Nephron (organoid): ENCODE data around the gene FOXR1.
"Not testable (repeated sequence)": the region's sequence is repeated elsewhere in the genome, so short reads cannot be mapped to it uniquely, and the experiment has no call there.

Experiments used
- H3K27ac Mint-ChIP-seq, 3 experiments: 2 replicates each; pipeline ENCODE4 v1.8.0; 2020; ENCODE audit warnings: mixed read lengths in 3 of 3, mild to moderate bottlenecking in 2 of 3, moderate library complexity in 1 of 3
- H3K27me3 Mint-ChIP-seq: 2 replicates; pipeline ENCODE4 v1.8.0; 2021; ENCODE audit warnings: low read depth, mild to moderate bottlenecking, moderate library complexity, mixed read lengths
- H3K36me3 Mint-ChIP-seq: 2 replicates; pipeline ENCODE4 v1.8.0; 2020; ENCODE audit warnings: low read depth, mixed read lengths
- H3K4me1 Mint-ChIP-seq: 2 replicates; pipeline ENCODE4 v1.8.0; 2020; ENCODE audit warnings: mixed read lengths
- H3K4me3 Mint-ChIP-seq, 3 experiments: 2 replicates each; pipeline ENCODE4 v1.8.0; 2020; ENCODE audit warnings: mild to moderate bottlenecking in 3 of 3, mixed read lengths in 3 of 3, moderate library complexity in 2 of 3
- H3K9me3 Mint-ChIP-seq: 2 replicates; pipeline ENCODE4 v1.8.0; 2020; ENCODE audit warnings: mixed read lengths
- CTCF ChIP-seq, 3 experiments: fragments of 200-600 bp; sonication (generic); IDR thresholded peaks; one replicate each; pipeline ENCODE4 v1.5.0; 2021; ENCODE audit warnings: antibody characterized with exemption in 3 of 3; ENCODE audit not compliant: unreplicated experiment in 3 of 3

Gene FOXR1

GRCh38 chr11:118939404-118939915 is 32.1 kb upstream of the FOXR1 start:
- H3K27me3 Mint-ChIP-seq, result peaks cover 7% of the 10 kb centered on the region
- H3K4me1 Mint-ChIP-seq, result peaks cover 11% of the 10 kb centered on the region
- H3K36me3 Mint-ChIP-seq, result no peaks in the 10 kb centered on the region
- no peak for TF ChIP-seq CTCF (IDR thresholded peaks at IDR 0.05; ENCODE audit: unreplicated experiment in 3 of 3)
- no peaks in the 10 kb centered on the region for H3K9me3 Mint-ChIP-seq
- peak overlapping the region; percentile 33 to 69 (median 35) for H3K27ac Mint-ChIP-seq
- H3K4me3 Mint-ChIP-seq, result no peak overlapping the region

- peak overlapping the region in 2 of 3 experiments; percentile 44 to 78 for H3K27ac Mint-ChIP-seq
- no peak for TF ChIP-seq CTCF (IDR thresholded peaks at IDR 0.05; ENCODE audit: unreplicated experiment in 3 of 3)
- H3K36me3 Mint-ChIP-seq, result no peaks in the 10 kb centered on the region
- no peaks in the 10 kb centered on the region for H3K9me3 Mint-ChIP-seq
- H3K4me1 Mint-ChIP-seq, result peaks cover 13% of the 10 kb centered on the region
- peaks cover 7% of the 10 kb centered on the region for H3K27me3 Mint-ChIP-seq
- H3K4me3 Mint-ChIP-seq, result no peak overlapping the region
These were observed 31.5 kb upstream of the FOXR1 start for GRCh38 chr11:118939953-118940598.

- H3K27me3 Mint-ChIP-seq, result peaks cover 21% of the 10 kb centered on the region
- no peak for TF ChIP-seq CTCF (IDR thresholded peaks at IDR 0.05; ENCODE audit: unreplicated experiment in 3 of 3)
- H3K27ac Mint-ChIP-seq, result no peak overlapping the region
- no peak overlapping the region for H3K4me3 Mint-ChIP-seq
- no peaks in the 10 kb centered on the region for H3K36me3 Mint-ChIP-seq
- no peaks in the 10 kb centered on the region for H3K9me3 Mint-ChIP-seq
- H3K4me1 Mint-ChIP-seq, result peaks cover 6% of the 10 kb centered on the region
These were observed 24.5 kb upstream of the FOXR1 start for GRCh38 chr11:118947091-118947490.

- H3K27me3 Mint-ChIP-seq, result peaks cover 22% of the 10 kb centered on the region
- H3K4me3 Mint-ChIP-seq, result no peak overlapping the region
- no peaks in the 10 kb centered on the region for H3K36me3 Mint-ChIP-seq
- H3K27ac Mint-ChIP-seq, result peak overlapping the region in 1 of 3 experiments; percentile 7
- no peak for TF ChIP-seq CTCF (IDR thresholded peaks at IDR 0.05; ENCODE audit: unreplicated experiment in 3 of 3)
- peaks cover 6% of the 10 kb centered on the region for H3K4me1 Mint-ChIP-seq
- H3K9me3 Mint-ChIP-seq, result no peaks in the 10 kb centered on the region
These were observed 23.6 kb upstream of the FOXR1 start for GRCh38 chr11:118948000-118948399.

GRCh38 chr11:118953265-118953664 is 18.3 kb upstream of the FOXR1 start:
- no peaks in the 10 kb centered on the region for H3K9me3 Mint-ChIP-seq
- H3K4me1 Mint-ChIP-seq, result no peaks in the 10 kb centered on the region
- H3K27me3 Mint-ChIP-seq, result peaks cover 41% of the 10 kb centered on the region
- no peaks in the 10 kb centered on the region for H3K36me3 Mint-ChIP-seq
- H3K27ac Mint-ChIP-seq, result no peak overlapping the region
- no peak for TF ChIP-seq CTCF (IDR thresholded peaks at IDR 0.05; ENCODE audit: unreplicated experiment in 3 of 3)
- H3K4me3 Mint-ChIP-seq, result no peak overlapping the region

- not testable (repeated sequence) for H3K4me3 Mint-ChIP-seq, H3K36me3 Mint-ChIP-seq, H3K9me3 Mint-ChIP-seq, H3K27ac Mint-ChIP-seq, H3K4me1 Mint-ChIP-seq
- H3K27me3 Mint-ChIP-seq, result peaks cover 39% of the 10 kb centered on the region
These were observed 17.6 kb upstream of the FOXR1 start for GRCh38 chr11:118953976-118954375.
